HEK293 (cell line): ENCODE results near the gene PDIA3.

Experiments used
- CTCF ChIA-PET: fragments of 350-600 bp; formaldehyde crosslinking; extraction: SDS; loops from one replicate; lab custom pipeline; 2021; ENCODE audit warnings: antibody characterized with exemption; lab: Yijun Ruan, JAX
- POLR2A ChIA-PET: fragments of 300-600 bp; formaldehyde crosslinking; extraction: SDS; loops from one replicate; lab custom pipeline; 2020; ENCODE audit warnings: antibody characterized with exemption, inconsistent platforms; lab: Yijun Ruan, JAX
- H3K27ac ChIP-seq: fragments of 200-500 bp; sonication (Bioruptor generic); 2 replicates; pipeline ENCODE4 v1.5.1; 2014; ENCODE audit warnings: low read depth, low read length, control low read depth, inconsistent platforms; ENCODE audit errors: extremely low read depth
- H3K36me3 ChIP-seq, 2 experiments: fragments of 200-500 bp in 1 of 2; sonication (Bioruptor generic) in 1 of 2; 1 replicate in 1 of 2; 2 replicates in 1 of 2; pipeline ENCODE4 v1.5.1; 2014 to 2017; ENCODE audit warnings: inconsistent platforms in 2 of 2, low read length in 2 of 2; ENCODE audit not compliant: control insufficient read depth in 2 of 2, insufficient read depth in 1 of 2
- H3K4me1 ChIP-seq: fragments of 200-500 bp; sonication (Bioruptor generic); 2 replicates; pipeline ENCODE4 v1.5.1; 2014; ENCODE audit warnings: mild to moderate bottlenecking, low read length, inconsistent platforms; ENCODE audit not compliant: control insufficient read depth, insufficient read depth
- H3K4me3 ChIP-seq: 2 replicates; pipeline ENCODE4 v1.5.1; 2011; ENCODE audit warnings: low read depth, mild to moderate bottlenecking, control low read depth, low read length, moderate library complexity
- H3K9me3 ChIP-seq: fragments of 200-500 bp; sonication (Bioruptor generic); 2 replicates; pipeline ENCODE4 v1.5.1; 2014; ENCODE audit warnings: low read depth, low read length, inconsistent platforms; ENCODE audit not compliant: control insufficient read depth, insufficient read depth
- BCL11B ChIP-seq: fragments of 450-650 bp; formaldehyde crosslinking; IDR thresholded peaks from 2 replicates; pipeline ENCODE4 v1.5.1; 2016; ENCODE audit warnings: low read depth, missing biosample characterization, missing genetic modification characterization
- KLF16 ChIP-seq: fragments of 450-650 bp; formaldehyde crosslinking; IDR thresholded peaks from 2 replicates; pipeline ENCODE4 v1.5.1; 2017; ENCODE audit warnings: missing biosample characterization, missing genetic modification characterization
- RBAK ChIP-seq: fragments of 450-650 bp; formaldehyde crosslinking; IDR thresholded peaks from 2 replicates; pipeline ENCODE4 v1.5.1; 2016; ENCODE audit warnings: missing biosample characterization, missing genetic modification characterization
- ZBTB1 ChIP-seq: fragments of 450-650 bp; formaldehyde crosslinking; IDR thresholded peaks from 2 replicates; pipeline ENCODE4 v1.5.1; 2016; ENCODE audit warnings: missing biosample characterization, missing genetic modification characterization
- ZFP3 ChIP-seq: fragments of 450-650 bp; formaldehyde crosslinking; IDR thresholded peaks from 2 replicates; pipeline ENCODE4 v1.5.1; 2016; ENCODE audit warnings: low read depth, missing biosample characterization, missing genetic modification characterization
- ZNF133 ChIP-seq: fragments of 450-650 bp; formaldehyde crosslinking; IDR thresholded peaks from 2 replicates; pipeline ENCODE4 v1.5.1; 2016; ENCODE audit warnings: missing biosample characterization, missing genetic modification characterization
- ZNF292 ChIP-seq: fragments of 450-650 bp; formaldehyde crosslinking; IDR thresholded peaks from 2 replicates; pipeline ENCODE4 v1.5.1; 2016; ENCODE audit warnings: low read depth, missing biosample characterization, missing genetic modification characterization, borderline replicate concordance
- ZNF416 ChIP-seq: fragments of 450-650 bp; formaldehyde crosslinking; IDR thresholded peaks from 2 replicates; pipeline ENCODE4 v1.5.1; 2016; ENCODE audit warnings: missing biosample characterization, missing genetic modification characterization
- ZNF548 ChIP-seq: fragments of 450-650 bp; formaldehyde crosslinking; IDR thresholded peaks from 2 replicates; pipeline ENCODE4 v1.5.1; 2016; ENCODE audit warnings: missing biosample characterization, missing genetic modification characterization
- ZNF549 ChIP-seq: fragments of 450-650 bp; IDR thresholded peaks from 2 replicates; pipeline ENCODE4 v1.5.1; 2018; ENCODE audit warnings: missing biosample characterization, missing genetic modification characterization, mild to moderate bottlenecking, inconsistent platforms, moderate library complexity
- ZNF600 ChIP-seq: fragments of 450-650 bp; formaldehyde crosslinking; IDR thresholded peaks from 2 replicates; pipeline ENCODE4 v1.5.1; 2016; ENCODE audit warnings: missing biosample characterization, missing genetic modification characterization
- ZNF623 ChIP-seq: fragments of 450-650 bp; formaldehyde crosslinking; IDR thresholded peaks from 2 replicates; pipeline ENCODE4 v1.5.1; 2016; ENCODE audit warnings: missing biosample characterization, missing genetic modification characterization
- ZNF626 ChIP-seq: fragments of 450-650 bp; sonication (Bioruptor Pico); formaldehyde crosslinking; IDR thresholded peaks from 2 replicates; pipeline ENCODE4 v1.5.1; 2018; ENCODE audit warnings: missing biosample characterization, missing genetic modification characterization, inconsistent platforms
- ZNF777 ChIP-seq: fragments of 450-650 bp; formaldehyde crosslinking; IDR thresholded peaks from 2 replicates; pipeline ENCODE4 v1.5.1; 2017; ENCODE audit warnings: missing biosample characterization, missing genetic modification characterization, borderline replicate concordance
- ZNF837 ChIP-seq: fragments of 450-650 bp; formaldehyde crosslinking; IDR thresholded peaks from 2 replicates; pipeline ENCODE4 v1.5.1; 2016; ENCODE audit warnings: missing biosample characterization, missing genetic modification characterization
- TF ChIP-seq, protein P1 (sequence below): fragments of 450-650 bp; formaldehyde crosslinking; IDR thresholded peaks from 2 replicates; pipeline ENCODE4 v1.5.1; 2016; ENCODE audit warnings: missing biosample characterization, missing genetic modification characterization, low read depth
- TF ChIP-seq, protein P2 (sequence below): fragments of 450-650 bp; formaldehyde crosslinking; IDR thresholded peaks from 2 replicates; pipeline ENCODE4 v1.5.1; 2016; ENCODE audit warnings: missing biosample characterization, missing genetic modification characterization
- TF ChIP-seq, protein P3 (sequence below): fragments of 450-650 bp; formaldehyde crosslinking; IDR thresholded peaks from 2 replicates; pipeline ENCODE4 v1.5.1; 2016; ENCODE audit warnings: missing biosample characterization, missing genetic modification characterization, low read depth
- TF ChIP-seq, protein P4 (sequence below): fragments of 450-650 bp; formaldehyde crosslinking; IDR thresholded peaks from 2 replicates; pipeline ENCODE4 v1.5.1; 2017; ENCODE audit warnings: missing biosample characterization, missing genetic modification characterization

PDIA3 gene

DNA sequence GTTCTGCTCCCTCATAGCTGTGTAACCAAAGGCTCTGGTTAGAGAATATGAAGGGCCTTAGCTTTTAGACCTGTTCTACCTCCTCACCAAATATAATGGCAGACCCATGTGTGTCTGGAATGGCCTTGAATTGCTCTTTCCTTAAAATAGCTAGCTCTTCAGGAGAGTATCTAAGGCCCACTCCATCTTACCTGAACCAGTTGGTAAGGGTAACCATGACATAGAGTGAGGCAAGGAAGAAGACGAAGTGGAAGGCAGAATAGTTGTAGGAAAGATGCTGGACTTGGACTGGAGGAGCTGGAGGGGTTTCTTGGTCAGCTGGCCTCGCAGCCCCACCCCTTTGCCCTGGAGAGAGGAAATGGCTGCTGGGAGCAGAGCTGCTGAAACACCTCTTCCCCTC, 49.0 kb downstream of the PDIA3 start:
- no peak overlapping the region for H3K27ac ChIP-seq
- no peak for TF ChIP-seq ZNF548 (tag by site-specific recombination)
- no peak for TF ChIP-seq ZNF626 (tag by site-specific recombination)
- no peak for TF ChIP-seq RBAK
- TF ChIP-seq ZNF623 (tag by site-specific recombination), result no peak
- TF ChIP-seq ZNF416 (tag by site-specific recombination), result no peak
- TF ChIP-seq, protein P1, sequence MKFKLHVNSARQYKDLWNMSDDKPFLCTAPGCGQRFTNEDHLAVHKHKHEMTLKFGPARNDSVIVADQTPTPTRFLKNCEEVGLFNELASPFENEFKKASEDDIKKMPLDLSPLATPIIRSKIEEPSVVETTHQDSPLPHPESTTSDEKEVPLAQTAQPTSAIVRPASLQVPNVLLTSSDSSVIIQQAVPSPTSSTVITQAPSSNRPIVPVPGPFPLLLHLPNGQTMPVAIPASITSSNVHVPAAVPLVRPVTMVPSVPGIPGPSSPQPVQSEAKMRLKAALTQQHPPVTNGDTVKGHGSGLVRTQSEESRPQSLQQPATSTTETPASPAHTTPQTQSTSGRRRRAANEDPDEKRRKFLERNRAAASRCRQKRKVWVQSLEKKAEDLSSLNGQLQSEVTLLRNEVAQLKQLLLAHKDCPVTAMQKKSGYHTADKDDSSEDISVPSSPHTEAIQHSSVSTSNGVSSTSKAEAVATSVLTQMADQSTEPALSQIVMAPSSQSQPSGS, result no peak
- TF ChIP-seq ZNF837, result no peak
- TF ChIP-seq ZFP3 (tag by site-specific recombination), result no peak
- TF ChIP-seq, protein P2, sequence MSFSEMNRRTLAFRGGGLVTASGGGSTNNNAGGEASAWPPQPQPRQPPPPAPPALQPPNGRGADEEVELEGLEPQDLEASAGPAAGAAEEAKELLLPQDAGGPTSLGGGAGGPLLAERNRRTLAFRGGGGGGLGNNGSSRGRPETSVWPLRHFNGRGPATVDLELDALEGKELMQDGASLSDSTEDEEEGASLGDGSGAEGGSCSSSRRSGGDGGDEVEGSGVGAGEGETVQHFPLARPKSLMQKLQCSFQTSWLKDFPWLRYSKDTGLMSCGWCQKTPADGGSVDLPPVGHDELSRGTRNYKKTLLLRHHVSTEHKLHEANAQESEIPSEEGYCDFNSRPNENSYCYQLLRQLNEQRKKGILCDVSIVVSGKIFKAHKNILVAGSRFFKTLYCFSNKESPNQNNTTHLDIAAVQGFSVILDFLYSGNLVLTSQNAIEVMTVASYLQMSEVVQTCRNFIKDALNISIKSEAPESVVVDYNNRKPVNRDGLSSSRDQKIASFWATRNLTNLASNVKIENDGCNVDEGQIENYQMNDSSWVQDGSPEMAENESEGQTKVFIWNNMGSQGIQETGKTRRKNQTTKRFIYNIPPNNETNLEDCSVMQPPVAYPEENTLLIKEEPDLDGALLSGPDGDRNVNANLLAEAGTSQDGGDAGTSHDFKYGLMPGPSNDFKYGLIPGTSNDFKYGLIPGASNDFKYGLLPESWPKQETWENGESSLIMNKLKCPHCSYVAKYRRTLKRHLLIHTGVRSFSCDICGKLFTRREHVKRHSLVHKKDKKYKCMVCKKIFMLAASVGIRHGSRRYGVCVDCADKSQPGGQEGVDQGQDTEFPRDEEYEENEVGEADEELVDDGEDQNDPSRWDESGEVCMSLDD, result no peak
- TF ChIP-seq, protein P3, sequence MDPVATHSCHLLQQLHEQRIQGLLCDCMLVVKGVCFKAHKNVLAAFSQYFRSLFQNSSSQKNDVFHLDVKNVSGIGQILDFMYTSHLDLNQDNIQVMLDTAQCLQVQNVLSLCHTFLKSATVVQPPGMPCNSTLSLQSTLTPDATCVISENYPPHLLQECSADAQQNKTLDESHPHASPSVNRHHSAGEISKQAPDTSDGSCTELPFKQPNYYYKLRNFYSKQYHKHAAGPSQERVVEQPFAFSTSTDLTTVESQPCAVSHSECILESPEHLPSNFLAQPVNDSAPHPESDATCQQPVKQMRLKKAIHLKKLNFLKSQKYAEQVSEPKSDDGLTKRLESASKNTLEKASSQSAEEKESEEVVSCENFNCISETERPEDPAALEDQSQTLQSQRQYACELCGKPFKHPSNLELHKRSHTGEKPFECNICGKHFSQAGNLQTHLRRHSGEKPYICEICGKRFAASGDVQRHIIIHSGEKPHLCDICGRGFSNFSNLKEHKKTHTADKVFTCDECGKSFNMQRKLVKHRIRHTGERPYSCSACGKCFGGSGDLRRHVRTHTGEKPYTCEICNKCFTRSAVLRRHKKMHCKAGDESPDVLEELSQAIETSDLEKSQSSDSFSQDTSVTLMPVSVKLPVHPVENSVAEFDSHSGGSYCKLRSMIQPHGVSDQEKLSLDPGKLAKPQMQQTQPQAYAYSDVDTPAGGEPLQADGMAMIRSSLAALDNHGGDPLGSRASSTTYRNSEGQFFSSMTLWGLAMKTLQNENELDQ (tag by site-specific recombination), result no peak
- TF ChIP-seq, protein P4, sequence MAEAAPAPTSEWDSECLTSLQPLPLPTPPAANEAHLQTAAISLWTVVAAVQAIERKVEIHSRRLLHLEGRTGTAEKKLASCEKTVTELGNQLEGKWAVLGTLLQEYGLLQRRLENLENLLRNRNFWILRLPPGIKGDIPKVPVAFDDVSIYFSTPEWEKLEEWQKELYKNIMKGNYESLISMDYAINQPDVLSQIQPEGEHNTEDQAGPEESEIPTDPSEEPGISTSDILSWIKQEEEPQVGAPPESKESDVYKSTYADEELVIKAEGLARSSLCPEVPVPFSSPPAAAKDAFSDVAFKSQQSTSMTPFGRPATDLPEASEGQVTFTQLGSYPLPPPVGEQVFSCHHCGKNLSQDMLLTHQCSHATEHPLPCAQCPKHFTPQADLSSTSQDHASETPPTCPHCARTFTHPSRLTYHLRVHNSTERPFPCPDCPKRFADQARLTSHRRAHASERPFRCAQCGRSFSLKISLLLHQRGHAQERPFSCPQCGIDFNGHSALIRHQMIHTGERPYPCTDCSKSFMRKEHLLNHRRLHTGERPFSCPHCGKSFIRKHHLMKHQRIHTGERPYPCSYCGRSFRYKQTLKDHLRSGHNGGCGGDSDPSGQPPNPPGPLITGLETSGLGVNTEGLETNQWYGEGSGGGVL (tag by site-specific recombination), result no peak
- no peak for TF ChIP-seq ZNF292 (tag by site-specific recombination)
- TF ChIP-seq KLF16 (tag by site-specific recombination), result no peak
- TF ChIP-seq ZNF133 (tag by site-specific recombination), result no peak
- no peak for TF ChIP-seq ZBTB1
- TF ChIP-seq ZNF600 (tag by site-specific recombination), result no peak
- TF ChIP-seq BCL11B, result no peak
- TF ChIP-seq ZNF777 (tag by site-specific recombination), result no peak
- TF ChIP-seq ZNF549 (tag by site-specific recombination), result no peak
- ChIA-PET POLR2A (no interaction called here), CTCF (interaction anchor here (0.6 to 2.6 kb wide), 2 partner anchors 12 to 19 kb away, joined by 5 to 6 read pairs; partner anchors contain the start of gene ELL3)
- no peak overlapping the region for H3K4me3 ChIP-seq
- H3K36me3 ChIP-seq, result peaks cover 0 to 60% of the 10 kb centered on the region in 2 experiments; a peak in 1 of 3 replicates
- 0 out of 2 replicates have a peak, but pooled peaks cover 3% of the 10 kb centered on the region for H3K4me1 ChIP-seq
- no peaks in the 10 kb centered on the region for H3K9me3 ChIP-seq
